ENCODE measurements around the gene CCR4.
"Not testable (repeated sequence)": the region's sequence is repeated elsewhere in the genome, so short reads cannot be mapped to it uniquely, and the experiment has no call there.

The CCR4 gene

GRCh38 chr3:32952369-32953077 is 1.1 kb downstream of the CCR4 start:
- DNase-seq: no peak

- no peak for DNase-seq
Measured at GRCh38 chr3:32954506-32954905, 3.1 kb downstream of the CCR4 start.

- DNase-seq: no peak
Measured at GRCh38 chr3:32956750-32957570, 5.5 kb downstream of the CCR4 start.

GRCh38 chr3:32958509-32958908 is 7.1 kb downstream of the CCR4 start:
- no peak for DNase-seq

GRCh38 chr3:32959371-32959770 is 7.9 kb downstream of the CCR4 start:
- no peak for DNase-seq

- DNase-seq: no peak
Measured at GRCh38 chr3:32960404-32961170, 9.1 kb downstream of the CCR4 start.

GRCh38 chr3:32961189-32961715 is 9.8 kb downstream of the CCR4 start:
- DNase-seq: no peak

- DNase-seq: no peak
Measured at GRCh38 chr3:32963871-32964270, 12.4 kb downstream of the CCR4 start.

- DNase-seq: not testable (repeated sequence)
Measured at GRCh38 chr3:32964781-32965180, 13.3 kb downstream of the CCR4 start.

- DNase-seq: not testable (repeated sequence)
Measured at GRCh38 chr3:32965617-32966213, 14.3 kb downstream of the CCR4 start.

- not testable (repeated sequence) for DNase-seq
Measured at GRCh38 chr3:32966627-32967026, 15.2 kb downstream of the CCR4 start.

- no peak for DNase-seq
Measured at GRCh38 chr3:32968166-32968919, 16.9 kb downstream of the CCR4 start.

GRCh38 chr3:32968920-32969389 is 17.5 kb downstream of the CCR4 start:
- DNase-seq: no peak

GRCh38 chr3:32969656-32970055 is 18.2 kb downstream of the CCR4 start:
- no peak for DNase-seq

- DNase-seq: not testable (repeated sequence)
Measured at GRCh38 chr3:32971291-32971690, 19.8 kb downstream of the CCR4 start.

- no peak for DNase-seq
Measured at GRCh38 chr3:32972482-32973146, 21.2 kb downstream of the CCR4 start.

GRCh38 chr3:32973982-32974381 is 22.5 kb downstream of the CCR4 start:
- DNase-seq: no peak

- no peak for DNase-seq
Measured at GRCh38 chr3:32975891-32976595, 24.6 kb downstream of the CCR4 start.

GRCh38 chr3:32977861-32978260 is 26.4 kb downstream of the CCR4 start:
- no peak for DNase-seq

GRCh38 chr3:32978331-32978730 is 26.9 kb downstream of the CCR4 start:
- DNase-seq: no peak

- DNase-seq: no peak
Measured at GRCh38 chr3:32983124-32983523, 31.7 kb downstream of the CCR4 start.
